HG02571 (cell line): ENCODE results near the gene MGAT5B.

Experiments
- ATAC-seq: cut with Tn5 transposase; IDR thresholded peaks from one replicate; pipeline ENCODE4 v1.9.1; 2021; ENCODE audit warnings: mild to moderate bottlenecking, moderate library complexity; ENCODE audit not compliant: unreplicated experiment

MGAT5B gene

GRCh38 chr17:76998839-76999238 lies 130.6 kb downstream of the MGAT5B start:
- ATAC-seq, result no peak
